Measurements from ENCODE around the gene SGPL1. TPM values are rescaled to one million over a fixed set of nuclear protein-coding genes. Genes with fewer than 3 reads are reported as not detected.

SGPL1 gene
- total RNA-seq, 4 donors from 2014 or later: 58.0 to 120 (median 74.0) TPM

- intact Hi-C loops (cut with DNase I; ENCODE audit: low total_unique reads): no loop called here
- 91 to 92% methylated on average over 3 of the region's 3 CpGs for WGBS, 2 donors
- no peak for DNase-seq (ENCODE audit: low spot score in 2 of 2)
- TF ChIP-seq CTCF (IDR thresholded peaks at IDR 0.05) (no peak), POLR2A (IDR thresholded peaks at IDR 0.05) (no peak)
- no peak overlapping the region for H3K4me3 ChIP-seq (ENCODE audit: low read depth, poor library complexity, severe bottlenecking)
Measured at GRCh38 chr10:70837660-70838059, 21.9 kb downstream of the SGPL1 start.

- 79 to 84% methylated on average over 4 of the region's 4 CpGs for WGBS, 2 donors
- no peak for DNase-seq (ENCODE audit: low spot score in 2 of 2)
- H3K4me3 ChIP-seq (ENCODE audit: low read depth, poor library complexity, severe bottlenecking): no peak overlapping the region
- intact Hi-C loops (cut with DNase I; ENCODE audit: low total_unique reads): no loop called here
- TF ChIP-seq POLR2A (IDR thresholded peaks at IDR 0.05) (no peak), CTCF (IDR thresholded peaks at IDR 0.05) (no peak)
Measured at GRCh38 chr10:70838270-70838805, 22.6 kb downstream of the SGPL1 start.

- intact Hi-C loops (cut with DNase I; ENCODE audit: low total_unique reads): no loop called here
- TF ChIP-seq CTCF (IDR thresholded peaks at IDR 0.05): no peak
- TF ChIP-seq POLR2A (IDR thresholded peaks at IDR 0.05): no peak
- WGBS, 2 donors: 73 to 76% methylated on average over 2 of the region's 2 CpGs
- no peak overlapping the region for H3K4me3 ChIP-seq (ENCODE audit: low read depth, poor library complexity, severe bottlenecking)
- DNase-seq (ENCODE audit: low spot score in 2 of 2): no peak
Measured at GRCh38 chr10:70840836-70841235, 25.1 kb downstream of the SGPL1 start.

GRCh38 chr10:70843333-70843732 lies 27.6 kb downstream of the SGPL1 start:
- 59 to 61% methylated on average over 2 of the region's 2 CpGs for WGBS, 2 donors
- intact Hi-C loops (cut with DNase I; ENCODE audit: low total_unique reads): no loop called here
- H3K4me3 ChIP-seq (ENCODE audit: low read depth, poor library complexity, severe bottlenecking): no peak overlapping the region
- no peak for TF ChIP-seq CTCF (IDR thresholded peaks at IDR 0.05)
- TF ChIP-seq POLR2A (IDR thresholded peaks at IDR 0.05): no peak
- DNase-seq (ENCODE audit: low spot score in 2 of 2): no peak

- no peak overlapping the region for H3K4me3 ChIP-seq (ENCODE audit: low read depth, poor library complexity, severe bottlenecking)
- WGBS, 2 donors: 85 to 87% methylated on average over 2 of the region's 2 CpGs
- TF ChIP-seq POLR2A (IDR thresholded peaks at IDR 0.05): no peak
- no peak for TF ChIP-seq CTCF (IDR thresholded peaks at IDR 0.05)
- DNase-seq (ENCODE audit: low spot score in 2 of 2): no peak
- intact Hi-C loops (cut with DNase I; ENCODE audit: low total_unique reads): no loop called here
Measured at GRCh38 chr10:70843776-70844489, 28.2 kb downstream of the SGPL1 start.
